ENCODE results near the gene PPME1.

Gene PPME1

DNA sequence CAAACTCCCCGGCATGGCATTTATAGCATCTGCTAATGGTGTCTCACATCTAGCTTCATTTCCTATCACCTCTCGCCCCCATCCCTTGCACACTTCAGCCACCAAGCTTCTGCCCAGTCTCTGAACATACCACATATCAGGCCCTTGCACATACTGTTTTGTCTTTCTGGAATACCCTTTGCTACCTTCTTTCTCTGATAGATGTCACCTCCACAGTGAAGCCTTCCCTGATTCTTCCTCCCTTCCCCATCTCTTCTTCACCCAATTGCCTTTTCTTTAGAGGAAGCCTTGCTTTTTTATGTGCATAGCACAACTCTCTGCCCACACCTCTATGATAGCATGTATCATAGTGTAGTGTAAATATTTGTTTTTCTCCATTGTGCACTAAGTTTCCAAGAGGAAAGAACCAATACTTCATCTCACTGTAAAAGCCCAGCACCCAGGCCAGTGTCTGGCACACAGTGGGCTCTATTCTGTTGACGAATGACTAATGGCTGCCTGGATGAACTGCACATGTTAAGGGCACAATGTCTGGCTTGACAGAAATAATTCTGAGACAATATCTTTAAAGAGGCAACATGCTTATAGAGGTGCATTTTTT, 112.6 kb downstream of the PPME1 start:
- DNase-seq = no peak

DNA sequence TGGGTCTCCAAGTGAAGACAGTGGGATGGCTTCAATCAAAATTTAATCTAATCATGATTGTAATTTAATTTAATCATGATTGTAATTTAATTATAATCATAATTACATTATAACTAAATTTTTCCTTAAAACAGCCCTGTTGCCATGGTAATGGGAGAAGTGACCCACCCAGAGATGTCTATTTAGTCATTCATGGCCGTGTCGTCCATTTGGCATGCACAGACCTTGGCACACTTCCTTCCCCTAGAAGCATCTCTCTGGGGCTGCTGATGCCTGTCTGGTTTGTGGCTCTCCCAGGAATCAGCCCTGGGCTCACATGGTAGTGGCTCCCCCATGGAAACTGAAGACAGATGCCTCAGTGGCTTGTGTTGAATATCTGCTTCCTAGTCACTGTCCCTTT, 113.4 kb downstream of the PPME1 start:
- DNase-seq = no peak

DNA sequence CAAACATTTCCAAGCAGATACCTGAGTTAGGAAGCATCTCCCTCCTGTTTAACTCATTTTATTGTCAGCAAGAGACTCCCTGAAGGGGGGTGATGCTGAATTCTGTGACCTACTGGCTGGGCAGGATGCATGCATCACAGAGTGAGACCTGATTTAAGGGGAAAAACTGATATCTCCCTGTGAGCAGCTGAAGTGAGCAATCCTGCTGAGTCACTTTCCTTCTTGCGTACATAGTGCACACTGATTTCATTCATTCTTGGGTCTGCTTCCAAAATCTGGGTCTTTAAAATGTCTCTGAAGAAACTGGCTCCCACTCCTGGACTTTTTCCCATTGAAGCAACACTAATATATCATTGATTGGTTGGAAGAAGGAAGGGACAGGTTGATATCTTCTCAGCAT, 117.1 kb downstream of the PPME1 start:
- peak in 1 of 2 experiments; percentile 42 for DNase-seq

DNA sequence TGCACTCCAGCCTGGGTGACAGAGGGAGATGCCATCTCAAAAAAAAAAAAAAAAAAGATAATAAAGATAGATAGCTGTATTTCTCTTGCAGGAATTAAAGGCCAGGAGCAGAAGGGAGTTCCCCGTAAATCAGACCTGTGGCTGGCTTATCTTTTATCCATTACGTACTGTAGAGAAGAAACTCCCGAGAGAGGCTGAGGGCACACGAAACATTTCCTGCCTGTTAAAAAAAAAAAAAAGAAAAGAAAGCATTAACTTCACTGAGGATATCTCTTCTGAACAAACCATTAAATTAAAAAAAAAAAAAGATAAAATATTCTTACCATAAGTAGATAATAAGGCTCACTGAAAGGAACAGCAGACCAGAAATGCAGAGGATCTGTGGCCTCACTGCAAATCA, 117.8 kb downstream of the PPME1 start:
- DNase-seq = no peak

DNA sequence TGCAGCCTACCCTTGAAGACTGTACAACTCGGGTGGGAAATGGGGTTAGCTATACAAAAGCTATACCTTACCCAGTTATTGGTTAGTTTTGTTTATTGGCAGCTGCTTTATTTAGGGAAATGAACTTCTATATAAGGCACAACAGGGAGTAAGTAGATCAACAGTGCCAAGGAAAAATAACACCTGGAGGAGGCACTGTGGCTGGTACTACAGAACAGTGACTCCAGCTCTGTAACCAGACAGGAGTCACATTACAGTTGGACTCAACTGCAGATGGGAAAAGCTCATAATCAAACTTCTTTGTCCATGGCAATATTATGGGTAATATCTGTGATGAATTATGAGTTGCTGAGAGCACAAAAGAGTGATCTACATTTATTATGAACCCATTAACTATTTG, 126.4 kb downstream of the PPME1 start:
- no peak for DNase-seq

DNA sequence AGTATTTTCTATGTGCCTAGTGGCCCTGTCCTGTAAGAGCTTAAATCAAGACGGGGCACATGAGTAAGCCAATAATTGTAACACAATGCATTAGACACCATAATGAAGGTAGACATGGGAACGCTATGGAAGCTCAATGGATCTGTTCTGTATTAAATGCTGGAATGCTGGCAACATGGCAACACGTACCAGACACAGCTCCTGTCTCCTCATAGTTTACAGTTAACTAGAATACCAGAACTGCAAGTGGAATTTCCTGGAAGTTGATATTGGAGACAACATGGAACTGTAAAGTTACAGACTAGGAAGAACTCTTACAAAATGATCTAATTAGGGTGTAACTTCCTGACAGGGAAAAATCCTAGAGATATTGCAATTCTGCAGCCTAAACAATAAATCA, 127.9 kb downstream of the PPME1 start:
- no peak for DNase-seq
